Esophagus squamous epithelium (tissue), 5 donors: ENCODE measurements around the gene MUCL3. TPM values are rescaled to one million over a fixed set of nuclear protein-coding genes. Genes with fewer than 3 reads are reported as not detected.
"Not testable (repeated sequence)": the region's sequence is repeated elsewhere in the genome, so short reads cannot be mapped to it uniquely, and the experiment has no call there.

Experiments used
- DNase-seq: peaks from one replicate; lab custom pipeline; 2025; lab: John Stamatoyannopoulos, UW
- H3K27ac ChIP-seq, 4 donors: fragments of 200-600 bp; sonication (generic); one replicate each; pipeline ENCODE4 v1.5.1; 2016 to 2019; ENCODE audit warnings: mild to moderate bottlenecking in 1 of 4
- H3K27me3 ChIP-seq, 4 donors: fragments of 200-600 bp; sonication (generic); 1 replicate in 3 of 4; 2 replicates in 1 of 4; pipeline versions ENCODE4 v1.5.1 to v1.6.0; 2017 to 2021; ENCODE audit warnings: antibody characterized with exemption in 1 of 4
- H3K36me3 ChIP-seq, 3 donors: fragments of 200-600 bp; sonication (generic); one replicate each; pipeline ENCODE4 v1.5.1; 2016 to 2019
- H3K4me1 ChIP-seq, 3 donors: fragments of 200-600 bp; sonication (generic); one replicate each; pipeline ENCODE4 v1.5.1; 2017 to 2019
- H3K4me3 ChIP-seq, 4 donors: fragments of 200-600 bp; sonication (generic); 1 replicate in 3 of 4; 2 replicates in 1 of 4; pipeline ENCODE4 v1.5.1; 2016 to 2019; ENCODE audit warnings: mild to moderate bottlenecking in 2 of 4, moderate library complexity in 1 of 4
- H3K9me3 ChIP-seq, 3 donors: fragments of 200-600 bp; sonication (generic); one replicate each; pipeline ENCODE4 v1.5.1; 2016 to 2019
- CTCF ChIP-seq, 6 experiments: fragments of 450-650 bp in 4 of 6; fragments of 200-600 bp in 2 of 6; sonication (generic) in 2 of 6; IDR thresholded peaks; one replicate each; pipeline ENCODE4 v1.5.1; 2016 to 2019; ENCODE audit warnings: antibody characterized with exemption in 6 of 6, mild to moderate bottlenecking in 4 of 6, moderate library complexity in 4 of 6
- POLR2A ChIP-seq, 4 donors: fragments of 450-650 bp; IDR thresholded peaks; one replicate each; pipeline ENCODE4 v1.6.1; 2017; ENCODE audit warnings: antibody characterized with exemption in 4 of 4, mild to moderate bottlenecking in 4 of 4, moderate library complexity in 3 of 4
- WGBS, 2 donors: methylation state at CpG; one replicate each; pipeline ENCODE4 v1.1.5; 2018; 5-methylcytosine and 5-hydroxymethylcytosine counted together
- intact Hi-C: fragments of 100-400 bp; cut with DNase I; formaldehyde crosslinking; loops from one replicate; pipeline ENCODE4 v1.15.0; 2022
- total RNA-seq, 4 donors: library from RNA; depleted of rRNA; stranded (reverse); fragments of >200 nt; gene quantifications; one replicate each; pipeline ENCODE4 v1.1.0, GENCODE V29; 2016
- donor health status: DM: yes; HTN: yes; CAD: no.

MUCL3 gene
- total RNA-seq, 4 donors from 2014 or later, result 0.21 to 8.3 (median 2.4) TPM

- DNase-seq, result no peak
- Histone ChIP-seq H3K4me3 (no peak overlapping the region), H3K27me3 (no peaks in the 10 kb centered on the region), H3K4me1 (peaks cover 0 to 46% (median 0%) of the 10 kb centered on the region in 3 donors), H3K36me3 (no peaks in the 10 kb centered on the region), H3K27ac (no peak overlapping the region), H3K9me3 (no peaks in the 10 kb centered on the region)
- WGBS, 2 donors, result 72 to 77% methylated on average over 3 of the region's 3 CpGs
- intact Hi-C loops, result no loop called here
- TF ChIP-seq POLR2A (IDR thresholded peaks at IDR 0.05) (no peak), CTCF (IDR thresholded peaks at IDR 0.05) (no peak)
Measured at GRCh38 chr6:30966154-30966553, 25.4 kb downstream of the MUCL3 start.

- H3K36me3 ChIP-seq, DNase-seq, intact Hi-C loops, H3K9me3 ChIP-seq, H3K4me3 ChIP-seq: not testable (repeated sequence)
- Histone ChIP-seq H3K4me1 (peaks cover 0 to 15% (median 0%) of the 10 kb centered on the region in 3 donors), H3K27ac (peak overlapping the region in 1 of 4 donors; percentile 9), H3K27me3 (peaks cover 0 to 11% (median 0%) of the 10 kb centered on the region in 4 donors)
- WGBS, 2 donors, result 83 to 92% methylated on average over 5 to 6 of the region's 6 CpGs
Measured at GRCh38 chr6:30969171-30969570, 28.4 kb downstream of the MUCL3 start.

DNA sequence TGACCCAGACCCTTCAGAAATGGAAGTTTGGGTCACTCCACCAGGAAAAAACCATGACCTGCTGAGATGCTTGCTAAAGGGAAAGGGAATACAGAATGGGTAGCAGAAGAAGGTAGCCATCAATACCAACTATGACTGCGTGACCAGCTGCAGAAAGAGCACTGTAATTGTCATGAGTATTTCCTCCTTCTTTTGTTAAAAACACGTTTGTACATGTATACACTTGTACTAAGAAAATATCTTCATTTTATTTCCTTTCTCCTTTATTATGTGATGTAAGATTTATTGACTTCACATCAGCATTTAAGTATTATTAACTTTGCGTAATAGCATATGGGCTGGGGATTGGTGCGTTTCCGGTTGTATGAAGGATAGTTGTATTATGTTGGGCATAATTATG lies 30.2 kb downstream of the MUCL3 start:
- H3K27ac ChIP-seq, result peak overlapping the region in 1 of 4 donors; percentile 68
- intact Hi-C loops, result no loop called here
- DNase-seq, result no peak
- TF ChIP-seq POLR2A (IDR thresholded peaks at IDR 0.05) (no peak), CTCF (IDR thresholded peaks at IDR 0.05) (no peak)
- WGBS, 2 donors, result 49 to 58% methylated on average over 5 of the region's 5 CpGs
- no peaks in the 10 kb centered on the region for H3K36me3 ChIP-seq
- H3K9me3 ChIP-seq, result no peaks in the 10 kb centered on the region
- peaks cover 0 to 12% (median 0%) of the 10 kb centered on the region in 3 donors for H3K4me1 ChIP-seq
- H3K27me3 ChIP-seq, result peaks cover 0 to 11% (median 0%) of the 10 kb centered on the region in 4 donors
- no peak overlapping the region for H3K4me3 ChIP-seq

- intact Hi-C loops, result no loop called here
- WGBS, 2 donors, result 92 to 100% methylated on average over 3 to 4 of the region's 4 CpGs
- Histone ChIP-seq H3K36me3 (no peaks in the 10 kb centered on the region), H3K27ac (peak overlapping the region in 1 of 4 donors; percentile 17), H3K4me1 (peaks cover 0 to 18% (median 0%) of the 10 kb centered on the region in 3 donors), H3K9me3 (no peaks in the 10 kb centered on the region), H3K27me3 (peaks cover 0 to 11% (median 0%) of the 10 kb centered on the region in 4 donors), H3K4me3 (no peak overlapping the region)
- no peak for DNase-seq
- TF ChIP-seq CTCF (IDR thresholded peaks at IDR 0.05) (no peak), POLR2A (IDR thresholded peaks at IDR 0.05) (no peak)
Measured at GRCh38 chr6:30972816-30973215, 32.0 kb downstream of the MUCL3 start.

DNA sequence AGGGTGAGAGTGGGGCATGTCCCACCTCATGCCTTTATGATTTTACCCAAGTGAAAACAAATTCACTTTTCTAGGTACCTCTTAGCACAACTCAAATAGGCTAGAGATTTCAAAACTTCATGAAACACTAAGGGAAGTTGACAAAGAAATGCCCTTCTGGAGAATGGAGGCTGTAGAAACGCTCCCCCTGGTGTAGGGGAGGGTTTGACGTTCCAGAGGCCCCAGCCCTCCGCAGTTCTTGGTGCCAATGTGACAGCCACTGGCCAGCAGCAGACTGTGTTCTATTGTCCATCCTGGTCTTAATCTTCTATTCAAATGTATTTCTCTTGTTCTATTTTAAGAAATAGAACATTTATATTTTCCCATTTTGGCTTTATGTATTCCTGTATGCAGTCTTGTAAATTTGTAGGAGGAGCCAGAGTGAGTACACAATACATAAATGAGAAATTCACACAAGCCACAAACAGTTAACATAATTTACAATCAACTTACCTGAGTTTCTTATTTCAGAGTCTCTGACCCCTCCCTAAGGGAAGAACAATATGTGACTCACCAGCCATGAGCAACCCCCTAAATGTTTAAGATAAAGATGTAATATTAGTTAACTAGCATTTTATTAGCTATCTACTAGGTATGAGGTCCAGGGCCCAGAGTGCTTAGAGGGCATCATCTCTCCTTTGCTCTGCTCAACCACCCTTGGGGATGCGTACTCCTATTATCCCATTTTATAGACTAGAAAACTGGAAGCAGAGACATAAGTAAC lies 33.9 kb downstream of the MUCL3 start:
- Histone ChIP-seq H3K27ac (no peak overlapping the region), H3K27me3 (peaks cover 0 to 11% (median 0%) of the 10 kb centered on the region in 4 donors), H3K4me1 (peaks cover 0 to 32% (median 0%) of the 10 kb centered on the region in 3 donors), H3K4me3 (no peak overlapping the region), H3K36me3 (no peaks in the 10 kb centered on the region), H3K9me3 (no peaks in the 10 kb centered on the region)
- TF ChIP-seq CTCF (IDR thresholded peaks at IDR 0.05), result no peak
- intact Hi-C loops, result no loop called here
- 73 to 88% methylated on average over 4 of the region's 4 CpGs for WGBS, 2 donors
- DNase-seq, result no peak
